Activated CD8-positive, alpha-beta T cell treated with anti-CD3 and anti-CD28 coated beads for 36 hours (primary cell): ENCODE results near the gene NGLY1. TPM values are rescaled to one million over a fixed set of nuclear protein-coding genes. Genes with fewer than 3 reads are reported as not detected.
A peak's percentile ranks its signal among the peaks of the same experiment; 100 is the strongest.

Experiments
- ATAC-seq: fragments of 200-7000 bp; cut with Tn5 transposase; one replicate; pipeline ENCODE4 v1.10.0; 2021; ENCODE audit warnings: mild to moderate bottlenecking, moderate library complexity
- CTCF ChIA-PET: fragments of 350-600 bp; sonication (Branson Sonifier 250); formaldehyde crosslinking; loops from one replicate; lab custom pipeline; 2021; ENCODE audit warnings: antibody characterized with exemption; lab: Charles Lee
- POLR2A ChIA-PET: fragments of 350-600 bp; sonication (Branson Sonifier 250); formaldehyde crosslinking; loops from one replicate; lab custom pipeline; 2021; ENCODE audit warnings: antibody characterized with exemption; lab: Charles Lee
- DNase-seq: peaks from one replicate; pipeline ENCODE4 v3.0.0-alpha.2; 2020
- H3K27ac Mint-ChIP-seq: one replicate; pipeline ENCODE4 v1.8.0; 2021; ENCODE audit warnings: mild to moderate bottlenecking, mixed read lengths
- H3K27me3 Mint-ChIP-seq: one replicate; pipeline ENCODE4 v1.8.0; 2021; ENCODE audit warnings: mixed read lengths
- H3K36me3 Mint-ChIP-seq: one replicate; pipeline ENCODE4 v1.8.0; 2021; ENCODE audit warnings: low read depth, mixed read lengths
- H3K4me1 Mint-ChIP-seq: one replicate; pipeline ENCODE4 v1.8.0; 2021; ENCODE audit warnings: low read depth, mixed read lengths
- H3K4me3 Mint-ChIP-seq: one replicate; pipeline ENCODE4 v1.8.0; 2021; ENCODE audit warnings: mild to moderate bottlenecking, moderate library complexity, mixed read lengths
- H3K9me3 Mint-ChIP-seq: one replicate; pipeline ENCODE4 v1.8.0; 2021; ENCODE audit warnings: mixed read lengths
- CTCF ChIP-seq: fragments of 200-600 bp; IDR thresholded peaks from one replicate; pipeline ENCODE4 v1.8.0; 2022; ENCODE audit warnings: antibody characterized with exemption, mild to moderate bottlenecking
- intact Hi-C: fragments of 100-400 bp; cut with micrococcal nuclease; formaldehyde crosslinking; loops from one replicate; pipeline ENCODE4 v1.10.0; 2022
- total RNA-seq, 2 experiments: library from RNA; stranded (reverse); gene quantifications; one replicate each; pipeline ENCODE4 v1.2.3, GENCODE V29; 2021

The NGLY1 gene, protein sequence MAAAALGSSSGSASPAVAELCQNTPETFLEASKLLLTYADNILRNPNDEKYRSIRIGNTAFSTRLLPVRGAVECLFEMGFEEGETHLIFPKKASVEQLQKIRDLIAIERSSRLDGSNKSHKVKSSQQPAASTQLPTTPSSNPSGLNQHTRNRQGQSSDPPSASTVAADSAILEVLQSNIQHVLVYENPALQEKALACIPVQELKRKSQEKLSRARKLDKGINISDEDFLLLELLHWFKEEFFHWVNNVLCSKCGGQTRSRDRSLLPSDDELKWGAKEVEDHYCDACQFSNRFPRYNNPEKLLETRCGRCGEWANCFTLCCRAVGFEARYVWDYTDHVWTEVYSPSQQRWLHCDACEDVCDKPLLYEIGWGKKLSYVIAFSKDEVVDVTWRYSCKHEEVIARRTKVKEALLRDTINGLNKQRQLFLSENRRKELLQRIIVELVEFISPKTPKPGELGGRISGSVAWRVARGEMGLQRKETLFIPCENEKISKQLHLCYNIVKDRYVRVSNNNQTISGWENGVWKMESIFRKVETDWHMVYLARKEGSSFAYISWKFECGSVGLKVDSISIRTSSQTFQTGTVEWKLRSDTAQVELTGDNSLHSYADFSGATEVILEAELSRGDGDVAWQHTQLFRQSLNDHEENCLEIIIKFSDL
- total RNA-seq, result 100 to 1,000 TPM; 142 to 146 TPM

DNA sequence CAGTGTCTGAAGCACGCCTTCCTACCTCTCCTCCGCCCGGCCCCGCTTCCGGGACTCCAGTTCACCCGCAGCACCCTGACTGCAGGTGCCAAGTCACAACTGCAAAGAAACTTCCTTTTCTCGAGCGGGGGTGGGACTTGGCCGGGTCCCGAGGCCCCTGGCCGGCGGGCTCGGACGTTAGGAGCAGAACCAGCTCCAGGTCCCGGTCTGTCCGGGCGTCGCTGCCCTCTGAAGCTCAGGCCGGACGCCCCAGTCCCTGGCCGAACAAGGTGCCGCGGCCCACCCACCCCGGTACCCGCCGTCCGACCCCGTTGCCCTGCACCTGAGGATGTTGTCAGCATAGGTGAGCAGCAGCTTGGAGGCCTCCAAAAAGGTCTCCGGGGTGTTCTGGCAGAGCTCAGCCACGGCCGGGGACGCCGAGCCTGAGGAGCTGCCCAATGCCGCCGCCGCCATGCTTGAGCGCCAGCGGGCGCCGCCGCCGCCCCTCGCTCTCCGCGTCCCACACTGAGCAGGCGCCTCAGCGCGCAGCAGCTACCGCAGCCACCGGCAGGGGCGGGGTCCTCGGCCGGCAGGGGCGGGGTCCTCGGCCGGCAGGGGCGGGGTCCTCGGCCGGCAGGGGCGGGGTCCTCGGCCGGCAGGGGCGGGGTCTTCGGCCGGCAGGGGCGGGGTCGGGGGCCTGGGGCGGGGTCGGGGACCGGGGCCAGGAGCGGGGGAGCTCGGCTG is at the start of gene NGLY1:
Gene NGLY1, minus strand, starts transcription at position 506 of the 723 bp plus-strand sequence. Its CDS starts 53 bp downstream, at position 453.
- H3K36me3 Mint-ChIP-seq, result peaks cover 39% of the 10 kb centered on the region
- no peaks in the 10 kb centered on the region for H3K27me3 Mint-ChIP-seq
- peak within 1 kb of the TSS; percentile 88 for H3K27ac Mint-ChIP-seq
- ATAC-seq (peak; percentile 91), DNase-seq (peak; percentile 87)
- peaks cover 56% of the 10 kb centered on the region for H3K4me1 Mint-ChIP-seq
- ChIA-PET POLR2A (interaction anchor here (0.6 to 1.7 kb wide), 9 partner anchors 9 to 133 kb away, joined by 3 to 9 read pairs (median 5); no protein-coding TSS in a partner anchor), CTCF (interaction anchor here (1.0 to 1.4 kb wide), 3 partner anchors 121 to 143 kb away, joined by 3 to 10 read pairs (median 4); no protein-coding TSS in a partner anchor)
- H3K4me3 Mint-ChIP-seq, result peak within 1 kb of the TSS; percentile 91
- TF ChIP-seq CTCF, result no peak
- H3K9me3 Mint-ChIP-seq, result no peaks in the 10 kb centered on the region
- intact Hi-C loops, result loop anchor here (5.0 kb wide), 1 partner anchor 121 kb away; the partner anchor contains the start of gene TOP2B

GRCh38 chr3:25831578-25831977 is 48.3 kb upstream of the NGLY1 start:
- no peak overlapping the region for H3K27ac Mint-ChIP-seq
- TF ChIP-seq CTCF, result no peak
- ChIA-PET POLR2A (interaction anchor here (1.0 kb wide), 1 partner anchor 184 kb away, joined by 3 read pairs; no protein-coding TSS in a partner anchor), CTCF (interaction anchor here (1.0 to 2.5 kb wide), 3 partner anchors 23 to 183 kb away, joined by 4 to 9 read pairs (median 8); no protein-coding TSS in a partner anchor)
- ATAC-seq, result no peak
- H3K36me3 Mint-ChIP-seq, result no peaks in the 10 kb centered on the region
- no peak for DNase-seq
- intact Hi-C loops, result no loop called here
- peaks cover 10% of the 10 kb centered on the region for H3K27me3 Mint-ChIP-seq
- H3K9me3 Mint-ChIP-seq, result no peaks in the 10 kb centered on the region
- peaks cover under 1% of the 10 kb centered on the region for H3K4me1 Mint-ChIP-seq
- no peak overlapping the region for H3K4me3 Mint-ChIP-seq

DNA sequence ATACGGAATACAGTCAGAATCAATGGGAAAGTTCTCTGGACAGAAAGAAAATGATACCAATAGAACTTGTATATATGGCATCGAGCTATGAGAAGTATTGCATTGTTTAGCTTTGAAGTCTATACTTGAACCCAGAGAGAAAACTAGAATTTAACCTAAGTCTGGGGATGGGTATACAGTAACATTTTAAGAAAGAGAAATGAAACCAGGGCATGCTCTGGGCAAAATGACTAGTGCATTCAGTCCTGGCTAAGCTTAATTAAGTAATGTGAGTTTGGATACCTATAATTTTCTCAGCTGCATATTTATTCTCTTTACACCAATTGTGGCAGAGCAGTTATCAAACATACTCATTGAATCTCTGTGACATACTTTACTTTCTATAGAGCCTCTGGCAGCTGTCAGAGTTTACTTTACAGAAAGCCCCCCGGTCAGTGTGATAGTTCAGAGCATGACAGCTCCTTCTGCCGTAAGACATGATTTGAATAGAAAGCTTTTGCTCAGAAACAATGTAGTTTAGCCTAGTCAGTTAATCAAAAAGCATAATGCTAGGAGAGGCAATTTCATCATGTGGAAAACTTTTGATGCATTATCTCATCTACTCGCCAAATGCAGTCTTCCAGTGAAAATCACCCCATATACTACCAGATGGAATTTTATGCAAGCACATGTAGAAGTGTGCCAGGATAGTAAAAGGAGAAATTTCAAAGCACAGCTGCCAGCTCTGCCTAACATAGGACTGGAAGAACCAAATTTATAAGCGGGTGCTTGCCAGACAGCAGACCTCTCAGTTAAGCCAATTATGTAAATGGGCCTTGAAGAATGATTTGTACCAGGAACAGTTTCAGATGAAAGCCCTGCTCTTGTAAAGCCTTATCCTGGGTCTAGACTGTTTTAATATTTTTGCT is 47.4 kb upstream of the NGLY1 start:
- H3K27ac Mint-ChIP-seq, result no peak overlapping the region
- no peaks in the 10 kb centered on the region for H3K9me3 Mint-ChIP-seq
- ATAC-seq, result no peak
- ChIA-PET CTCF (interaction anchor here (2.4 to 2.5 kb wide), 2 partner anchors 26 to 182 kb away, joined by 8 to 9 read pairs; no protein-coding TSS in a partner anchor), POLR2A (interaction anchor here (1.0 to 1.2 kb wide), 2 partner anchors 47 to 183 kb away, joined by 3 read pairs; partner anchors contain the start of gene NGLY1)
- no peak for TF ChIP-seq CTCF
- no peaks in the 10 kb centered on the region for H3K36me3 Mint-ChIP-seq
- no peak for DNase-seq
- peaks cover 9% of the 10 kb centered on the region for H3K4me1 Mint-ChIP-seq
- H3K4me3 Mint-ChIP-seq, result no peak overlapping the region
- H3K27me3 Mint-ChIP-seq, result peaks cover 10% of the 10 kb centered on the region
- intact Hi-C loops, result no loop called here

DNA sequence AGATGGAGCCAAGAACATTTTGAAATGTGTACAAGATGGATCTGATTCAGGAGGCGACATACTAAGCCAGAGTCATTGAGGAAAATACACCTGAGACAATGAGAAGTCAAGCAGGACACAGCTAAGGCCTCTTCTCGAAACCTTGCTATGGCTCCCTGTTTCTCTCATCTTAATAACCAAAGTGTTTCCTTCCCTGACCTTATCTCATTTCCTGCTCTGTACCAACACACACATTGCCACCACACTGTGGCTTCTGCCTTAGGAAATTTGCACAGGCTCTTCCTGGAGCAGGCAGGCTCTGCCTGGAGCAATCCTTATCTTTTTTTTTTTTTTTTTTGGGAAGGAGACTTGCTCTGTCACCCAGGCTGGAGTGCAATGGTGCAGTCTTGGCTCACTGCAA is 43.3 kb upstream of the NGLY1 start:
- DNase-seq (no peak), ATAC-seq (no peak)
- Mint-ChIP-seq H3K36me3 (no peaks in the 10 kb centered on the region), H3K4me3 (no peak overlapping the region), H3K4me1 (peaks cover 9% of the 10 kb centered on the region), H3K9me3 (no peaks in the 10 kb centered on the region), H3K27ac (no peak overlapping the region), H3K27me3 (peaks cover 3% of the 10 kb centered on the region)
- no peak for TF ChIP-seq CTCF
- ChIA-PET POLR2A (interaction anchor here (0.6 kb wide), 1 partner anchor 60 kb away, joined by 6 read pairs; no protein-coding TSS in a partner anchor), CTCF (interaction anchor here (0.6 kb wide), 1 partner anchor 31 kb away, joined by 3 read pairs; no protein-coding TSS in a partner anchor)
- intact Hi-C loops, result no loop called here
